ENCODE data around the gene NUP43. TPM values are rescaled to one million over a fixed set of nuclear protein-coding genes. Genes with fewer than 3 reads are reported as not detected.

Gene NUP43
- total RNA-seq, 1 donor from 2014 or later = 107 TPM

DNA sequence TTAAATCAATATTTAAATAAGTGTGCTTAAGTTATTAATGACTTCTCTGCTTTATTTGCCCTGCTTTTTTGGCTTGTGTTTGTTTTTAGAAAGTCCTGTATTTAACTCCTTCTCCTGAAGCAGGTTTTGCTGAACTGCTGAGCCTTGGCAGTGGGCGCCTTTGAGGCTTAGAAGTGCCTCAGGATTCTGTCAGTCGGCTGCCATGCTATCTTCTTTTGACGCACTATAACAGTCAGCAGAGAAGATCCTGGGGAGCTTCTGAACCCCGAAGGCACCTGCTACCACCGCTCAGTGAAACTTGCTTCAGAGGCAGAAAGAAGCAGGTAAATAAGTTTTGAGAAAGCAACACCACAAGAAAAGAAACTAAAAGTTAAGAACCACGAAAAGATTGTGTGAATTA, 25.6 kb upstream of the NUP43 start:
- Histone ChIP-seq H3K4me1 (no peaks in the 10 kb centered on the region), H3K79me2 (ENCODE audit: low read depth) (peaks cover 27% of the 10 kb centered on the region), H4K20me1 (ENCODE audit: low read depth) (no peaks in the 10 kb centered on the region), H3F3A (ENCODE audit: low read depth) (no peaks in the 10 kb centered on the region), H3K4me3 (no peak overlapping the region), H3K27me3 (no peaks in the 10 kb centered on the region), H3K27ac (no peak overlapping the region), H3K9ac (no peak overlapping the region), H3K36me3 (peaks cover 9% of the 10 kb centered on the region), H3K4me2 (no peak overlapping the region), H2AFZ (replicated peaks) (no peak overlapping the region), H3K9me3 (ENCODE audit: low read depth) (no peaks in the 10 kb centered on the region)
- H3K9me3 Mint-ChIP-seq = no peaks in the 10 kb centered on the region
- no peak overlapping the region for H3K27ac Mint-ChIP-seq
- peaks cover 22% of the 10 kb centered on the region for H3K36me3 Mint-ChIP-seq
- H3K4me3 Mint-ChIP-seq = no peak overlapping the region
- H3K4me1 Mint-ChIP-seq = no peaks in the 10 kb centered on the region
- no peaks in the 10 kb centered on the region for H3K27me3 Mint-ChIP-seq (ENCODE audit: insufficient read depth, low read depth)
- no peak for DNase-seq (ENCODE audit: low spot score)
- no peak for TF ChIP-seq EZH2phosphoT487 (IDR thresholded peaks at IDR 0.05)
- no peak for TF ChIP-seq EZH2 (IDR thresholded peaks at IDR 0.05)
- TF ChIP-seq CTCF (IDR thresholded peaks at IDR 0.05) = no peak

DNA sequence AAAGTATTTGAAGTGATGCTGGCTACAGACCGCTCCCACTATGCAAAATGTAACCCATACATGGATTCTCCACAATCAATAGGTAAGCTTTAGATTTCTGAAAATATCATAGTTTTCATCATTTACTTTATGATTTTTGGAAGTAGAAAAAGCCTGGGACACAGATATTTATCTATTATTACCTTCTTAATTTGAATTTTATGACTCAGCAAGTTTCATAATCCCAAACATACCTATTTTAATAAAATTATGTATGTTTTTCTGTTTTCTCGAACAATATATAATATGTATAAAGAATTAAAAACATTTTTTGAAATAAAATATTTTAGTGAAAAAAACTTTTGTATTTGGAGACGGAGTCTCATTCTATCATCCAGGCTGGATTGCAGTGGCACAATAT, 24.9 kb upstream of the NUP43 start:
- no peaks in the 10 kb centered on the region for H3K4me1 Mint-ChIP-seq
- Histone ChIP-seq H3K4me2 (no peak overlapping the region), H2AFZ (replicated peaks) (no peak overlapping the region), H4K20me1 (ENCODE audit: low read depth) (no peaks in the 10 kb centered on the region), H3F3A (ENCODE audit: low read depth) (no peaks in the 10 kb centered on the region), H3K79me2 (ENCODE audit: low read depth) (peaks cover 34% of the 10 kb centered on the region), H3K9me3 (ENCODE audit: low read depth) (no peaks in the 10 kb centered on the region), H3K4me1 (no peaks in the 10 kb centered on the region), H3K9ac (no peak overlapping the region), H3K36me3 (peaks cover 13% of the 10 kb centered on the region), H3K4me3 (no peak overlapping the region), H3K27ac (no peak overlapping the region), H3K27me3 (no peaks in the 10 kb centered on the region)
- H3K27me3 Mint-ChIP-seq (ENCODE audit: insufficient read depth, low read depth) = no peaks in the 10 kb centered on the region
- no peak overlapping the region for H3K4me3 Mint-ChIP-seq
- TF ChIP-seq EZH2 (IDR thresholded peaks at IDR 0.05) = no peak
- no peak for TF ChIP-seq CTCF (IDR thresholded peaks at IDR 0.05)
- TF ChIP-seq EZH2phosphoT487 (IDR thresholded peaks at IDR 0.05) = no peak
- H3K27ac Mint-ChIP-seq = no peak overlapping the region
- no peak for DNase-seq (ENCODE audit: low spot score)
- H3K36me3 Mint-ChIP-seq = peaks cover 26% of the 10 kb centered on the region
- H3K9me3 Mint-ChIP-seq = peaks cover 4% of the 10 kb centered on the region

DNA sequence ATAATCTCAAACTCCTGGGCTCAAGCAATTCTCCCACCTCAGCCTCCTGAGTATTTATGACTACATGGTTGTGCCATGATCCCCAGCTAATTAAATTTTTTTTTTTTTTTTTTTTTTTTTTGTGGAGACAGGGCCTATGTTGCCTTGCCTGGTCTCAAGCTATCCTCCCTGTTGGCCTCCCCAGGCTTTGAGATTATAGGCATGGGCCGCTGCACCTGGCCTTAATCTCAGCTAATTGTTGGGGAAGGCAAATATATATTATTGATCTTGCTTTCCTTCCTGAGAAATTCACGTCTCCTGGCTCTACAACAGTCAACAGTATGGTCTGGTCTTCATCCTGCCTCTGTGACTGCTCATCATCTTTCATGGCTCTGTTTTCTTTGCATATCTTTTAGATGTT, 23.3 kb upstream of the NUP43 start:
- Mint-ChIP-seq H3K4me3 (no peak overlapping the region), H3K36me3 (peaks cover 27% of the 10 kb centered on the region), H3K27me3 (ENCODE audit: insufficient read depth, low read depth) (no peaks in the 10 kb centered on the region), H3K4me1 (no peaks in the 10 kb centered on the region), H3K27ac (no peak overlapping the region), H3K9me3 (peaks cover 8% of the 10 kb centered on the region)
- DNase-seq (ENCODE audit: low spot score) = no peak
- Histone ChIP-seq H3K79me2 (ENCODE audit: low read depth) (peaks cover 46% of the 10 kb centered on the region), H3K4me3 (no peak overlapping the region), H3K9ac (no peak overlapping the region), H2AFZ (replicated peaks) (no peak overlapping the region), H3K36me3 (peaks cover 17% of the 10 kb centered on the region), H3K27ac (no peak overlapping the region), H4K20me1 (ENCODE audit: low read depth) (no peaks in the 10 kb centered on the region), H3K9me3 (ENCODE audit: low read depth) (no peaks in the 10 kb centered on the region), H3K4me1 (no peaks in the 10 kb centered on the region), H3K27me3 (no peaks in the 10 kb centered on the region), H3K4me2 (no peak overlapping the region), H3F3A (ENCODE audit: low read depth) (no peaks in the 10 kb centered on the region)
- TF ChIP-seq CTCF (IDR thresholded peaks at IDR 0.05) (no peak), EZH2 (IDR thresholded peaks at IDR 0.05) (no peak), EZH2phosphoT487 (IDR thresholded peaks at IDR 0.05) (no peak)

Measured in neural progenitor cell (in vitro differentiated cells).